C4-2B (cell line): ENCODE results near the gene HOXC11.

Experiments used
- H3K27ac ChIP-seq: fragments of 450-650 bp; 2 replicates; pipeline ENCODE4 v1.5.1; 2017
- CTCF ChIP-seq: fragments of 450-650 bp; conservative IDR thresholded peaks from 2 replicates; pipeline ENCODE4 v1.5.1; 2017; ENCODE audit warnings: mild to moderate bottlenecking
- ZFX ChIP-seq: fragments of 450-650 bp; IDR thresholded peaks from 2 replicates; pipeline ENCODE4 v1.6.1; 2017

The HOXC11 gene

DNA sequence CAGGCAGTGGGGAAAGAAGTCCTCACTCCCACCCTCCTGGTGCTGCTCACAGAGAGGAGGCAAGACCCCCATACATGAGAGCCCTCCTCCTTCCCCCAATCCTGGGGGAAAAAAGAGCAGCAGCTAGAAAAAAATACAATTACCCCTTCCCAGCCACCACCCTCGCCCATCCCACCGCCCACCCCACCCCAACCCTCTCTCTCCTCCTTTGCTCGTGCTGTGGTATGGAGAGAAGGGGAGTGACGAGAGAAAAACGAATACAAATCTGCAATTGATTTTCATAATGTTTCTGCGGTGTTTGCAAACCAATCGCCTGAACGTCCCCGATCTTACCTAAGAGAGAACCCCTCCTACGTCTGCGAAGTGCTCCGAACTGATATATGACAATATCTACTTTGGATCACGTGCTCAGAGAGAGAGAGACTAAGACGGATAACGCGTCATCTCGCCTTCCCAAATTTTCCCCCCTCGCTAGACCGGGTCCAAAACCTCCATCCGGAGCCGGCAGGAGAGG, at the start of gene HOXC11:
Gene HOXC11, plus strand, starts transcription at position 405 of the 514 bp plus-strand sequence. CDS start 116 bp downstream, outside the sequence.
- no peak for TF ChIP-seq ZFX
- TF ChIP-seq CTCF, result no peak
- H3K27ac ChIP-seq, result no peak within 1 kb of the TSS

- TF ChIP-seq CTCF (no peak), ZFX (no peak)
- no peak overlapping the region for H3K27ac ChIP-seq
Observed at GRCh38 chr12:53924521-53925405, 48.2 kb upstream of the HOXC11 start.

GRCh38 chr12:53927220-53928029, 45.5 kb upstream of the HOXC11 start:
- H3K27ac ChIP-seq, result no peak overlapping the region
- no peak for TF ChIP-seq ZFX
- no peak for TF ChIP-seq CTCF

GRCh38 chr12:53928054-53928835, 44.7 kb upstream of the HOXC11 start:
- no peak overlapping the region for H3K27ac ChIP-seq
- TF ChIP-seq ZFX (no peak), CTCF (no peak)

DNA sequence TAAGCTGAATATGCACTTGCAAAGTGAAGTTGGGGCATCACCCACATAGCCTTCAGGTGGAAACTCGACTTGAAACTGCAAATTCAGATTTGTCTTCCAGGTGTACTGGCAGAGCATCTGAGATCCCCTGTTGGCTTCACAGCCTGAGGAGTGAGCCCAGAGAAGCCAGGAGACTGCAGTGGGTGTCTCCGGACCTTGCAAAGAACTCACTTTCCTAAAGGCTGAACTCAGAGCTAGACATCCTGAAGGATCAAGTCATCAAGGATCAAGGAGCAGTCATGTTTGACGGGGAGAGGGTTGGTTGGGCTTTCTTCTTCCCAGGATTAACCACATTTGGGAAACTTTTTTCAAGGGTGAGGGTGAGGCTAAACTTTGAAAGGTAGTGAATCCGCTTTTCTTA, 43.4 kb upstream of the HOXC11 start:
- H3K27ac ChIP-seq, result no peak overlapping the region
- TF ChIP-seq CTCF (no peak), ZFX (no peak)

GRCh38 chr12:53930591-53931255, 42.2 kb upstream of the HOXC11 start:
- TF ChIP-seq ZFX, result no peak
- TF ChIP-seq CTCF, result no peak
- no peak overlapping the region for H3K27ac ChIP-seq
